Vagina (tissue), 2 donors: ENCODE data around the gene NIPAL3.

Experiments used
- POLR2AphosphoS5 ChIP-seq, 2 donors: sonication (generic); formaldehyde crosslinking; IDR thresholded peaks; one replicate each; pipeline ENCODE4 v1.9.0; 2017; ENCODE audit warnings: antibody characterized with exemption in 2 of 2, mild to moderate bottlenecking in 2 of 2, low read depth in 1 of 2; ENCODE audit not compliant: insufficient read depth in 1 of 2
- TF ChIP-seq, protein P1 (sequence below), 3 experiments: fragments of 450-650 bp in 2 of 3; fragments of 200-600 bp in 1 of 3; sonication (generic) in 1 of 3; IDR thresholded peaks; one replicate each; pipeline ENCODE4 v1.5.1; 2017 to 2019; ENCODE audit warnings: antibody characterized with exemption in 3 of 3, mild to moderate bottlenecking in 2 of 3, moderate library complexity in 2 of 3

DNA sequence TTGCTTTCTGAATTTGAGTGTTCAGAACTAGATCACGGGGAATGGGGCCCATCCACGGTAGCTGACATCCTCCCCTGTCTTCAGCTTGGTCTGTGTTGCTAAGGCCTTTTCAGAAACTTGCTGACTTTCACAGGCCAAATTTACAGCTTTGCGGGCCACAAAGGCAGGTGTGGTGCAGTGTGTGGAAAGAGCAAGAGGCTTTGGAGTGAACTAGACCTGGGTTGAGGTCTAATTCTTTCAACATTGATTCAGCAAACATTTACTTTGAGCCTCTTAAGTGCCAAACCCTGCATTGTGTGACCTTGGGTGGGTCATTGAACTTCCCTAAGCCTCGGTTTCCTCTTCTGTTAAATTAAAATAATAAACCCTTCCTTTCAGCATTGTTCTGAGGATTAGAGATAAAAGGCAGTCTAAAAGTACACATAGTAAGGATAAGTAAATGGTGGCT is 26.3 kb upstream of the NIPAL3 start:
- TF ChIP-seq, protein P1, sequence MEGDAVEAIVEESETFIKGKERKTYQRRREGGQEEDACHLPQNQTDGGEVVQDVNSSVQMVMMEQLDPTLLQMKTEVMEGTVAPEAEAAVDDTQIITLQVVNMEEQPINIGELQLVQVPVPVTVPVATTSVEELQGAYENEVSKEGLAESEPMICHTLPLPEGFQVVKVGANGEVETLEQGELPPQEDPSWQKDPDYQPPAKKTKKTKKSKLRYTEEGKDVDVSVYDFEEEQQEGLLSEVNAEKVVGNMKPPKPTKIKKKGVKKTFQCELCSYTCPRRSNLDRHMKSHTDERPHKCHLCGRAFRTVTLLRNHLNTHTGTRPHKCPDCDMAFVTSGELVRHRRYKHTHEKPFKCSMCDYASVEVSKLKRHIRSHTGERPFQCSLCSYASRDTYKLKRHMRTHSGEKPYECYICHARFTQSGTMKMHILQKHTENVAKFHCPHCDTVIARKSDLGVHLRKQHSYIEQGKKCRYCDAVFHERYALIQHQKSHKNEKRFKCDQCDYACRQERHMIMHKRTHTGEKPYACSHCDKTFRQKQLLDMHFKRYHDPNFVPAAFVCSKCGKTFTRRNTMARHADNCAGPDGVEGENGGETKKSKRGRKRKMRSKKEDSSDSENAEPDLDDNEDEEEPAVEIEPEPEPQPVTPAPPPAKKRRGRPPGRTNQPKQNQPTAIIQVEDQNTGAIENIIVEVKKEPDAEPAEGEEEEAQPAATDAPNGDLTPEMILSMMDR (IDR thresholded peaks at IDR 0.05): no peak
- no peak for TF ChIP-seq POLR2AphosphoS5 (IDR thresholded peaks at IDR 0.05; ENCODE audit: insufficient read depth in 1 of 2, low read depth in 1 of 2)
